Hepatocyte (in vitro differentiated cells): Measurements from ENCODE around the gene F8A2. TPM values are rescaled to one million over a fixed set of nuclear protein-coding genes. Genes with fewer than 3 reads are reported as not detected.

ENCODE experiments used
- DNase-seq: peaks from one replicate; pipeline ENCODE4 v3.0.0-alpha.2; 2016; ENCODE audit warnings: low spot score
- H2AFZ ChIP-seq: fragments of 200-600 bp; sonication (generic); 2 replicates; pipeline ENCODE4 v1.6.0; 2016; ENCODE audit warnings: antibody characterized with exemption, mild to moderate bottlenecking
- H3K27ac ChIP-seq: fragments of 200-600 bp; sonication (generic); 2 replicates; pipeline ENCODE4 v1.5.1; 2016; ENCODE audit warnings: mild to moderate bottlenecking
- H3K27me3 ChIP-seq: fragments of 200-600 bp; sonication (generic); 2 replicates; pipeline ENCODE4 v1.6.1; 2016
- H3K36me3 ChIP-seq: fragments of 200-600 bp; sonication (generic); replicated peaks from 2 replicates; pipeline ENCODE4 v1.5.1; 2016; ENCODE audit warnings: low read depth; ENCODE audit not compliant: insufficient read depth
- H3K4me1 ChIP-seq: fragments of 200-600 bp; sonication (generic); 2 replicates; pipeline ENCODE4 v1.5.1; 2016; ENCODE audit warnings: mild to moderate bottlenecking, moderate library complexity; ENCODE audit not compliant: insufficient read depth
- H3K4me2 ChIP-seq: fragments of 200-600 bp; sonication (generic); 2 replicates; pipeline ENCODE4 v1.6.0; 2016
- H3K4me3 ChIP-seq: fragments of 200-600 bp; sonication (generic); 2 replicates; pipeline ENCODE4 v1.5.1; 2016; ENCODE audit warnings: mild to moderate bottlenecking
- H3K79me2 ChIP-seq: fragments of 200-600 bp; sonication (generic); 2 replicates; pipeline ENCODE4 v1.6.0; 2017; ENCODE audit warnings: mild to moderate bottlenecking
- H3K9me2 ChIP-seq: fragments of 200-600 bp; sonication (generic); replicated peaks from 2 replicates; pipeline ENCODE4 v1.6.0; 2017; ENCODE audit warnings: mild to moderate bottlenecking; ENCODE audit not compliant: insufficient read depth
- H3K9me3 ChIP-seq: fragments of 200-600 bp; sonication (generic); 2 replicates; pipeline ENCODE4 v1.5.1; 2016; ENCODE audit warnings: low read depth, mild to moderate bottlenecking
- H4K20me1 ChIP-seq: fragments of 200-600 bp; sonication (generic); 2 replicates; pipeline ENCODE4 v1.6.0; 2016; ENCODE audit warnings: mild to moderate bottlenecking; ENCODE audit not compliant: insufficient read depth, poor library complexity, severe bottlenecking
- CTCF ChIP-seq: fragments of 200-600 bp; sonication (generic); IDR thresholded peaks from 2 replicates; pipeline ENCODE4 v1.5.1; 2016; ENCODE audit warnings: antibody characterized with exemption, mild to moderate bottlenecking; ENCODE audit not compliant: poor library complexity
- EZH2 ChIP-seq: fragments of 200-600 bp; sonication (generic); IDR thresholded peaks from 2 replicates; pipeline ENCODE4 v1.6.1; 2016; ENCODE audit warnings: antibody characterized with exemption, mild to moderate bottlenecking, borderline replicate concordance
- EZH2phosphoT487 ChIP-seq: fragments of 200-600 bp; sonication (generic); IDR thresholded peaks from one replicate; pipeline ENCODE4 v1.6.1; 2018; ENCODE audit warnings: antibody characterized with exemption, mild to moderate bottlenecking, low read depth, moderate library complexity; ENCODE audit not compliant: unreplicated experiment, severe bottlenecking
- WGBS: methylation state at CpG from one replicate; pipeline ENCODE4 v1.1.6; 2016; ENCODE audit warnings: low lambda C conversion rate; ENCODE audit errors: missing lambda C conversion rate; 5-methylcytosine and 5-hydroxymethylcytosine counted together
- microRNA-seq: library from miRNA; unstranded; fragments of <30 nt; microRNA quantifications from one replicate; pipeline ENCODE4, GENCODE V29; 2017
- polyA plus RNA-seq: library from polyadenylated mRNA; unstranded; fragments of >200 nt; fragmentation: Nextera tagmentation; extraction: Ambion mirVana; gene quantifications from 2 replicates; pipeline ENCODE4 v1.2.1, GENCODE V29; 2016
- small RNA-seq: library from RNA; depleted of rRNA; stranded (forward); fragments of <200 nt; gene quantifications from one replicate; pipeline ENCODE3, GENCODE V24; 2014
- total RNA-seq: library from RNA; depleted of rRNA; stranded (reverse); fragments of >200 nt; gene quantifications from 2 replicates; pipeline ENCODE4 v1.2.3, GENCODE V29; 2014

Gene F8A2
- total and polyA plus RNA-seq, 2 experiments from 2014 or later, result not detected

GRCh38 chrX:155406429-155406828 lies 24.5 kb downstream of the F8A2 start:
- Histone ChIP-seq H3K36me3 (no peaks in the 10 kb centered on the region), H3K27ac (no peak overlapping the region), H3K79me2 (no peaks in the 10 kb centered on the region), H3K4me1 (no peaks in the 10 kb centered on the region), H3K4me3 (no peak overlapping the region), H2AFZ (no peak overlapping the region), H3K27me3 (no peaks in the 10 kb centered on the region), H3K4me2 (no peak overlapping the region), H3K9me2 (no peaks in the 10 kb centered on the region), H3K9me3 (peaks cover 3% of the 10 kb centered on the region), H4K20me1 (no peaks in the 10 kb centered on the region)
- TF ChIP-seq EZH2phosphoT487 (no peak), CTCF (no peak), EZH2 (no peak)
- WGBS, result 70% methylated on average over 2 of the region's 2 CpGs
- no peak for DNase-seq

- no peaks in the 10 kb centered on the region for H3K36me3 ChIP-seq
- H2AFZ ChIP-seq, result no peak overlapping the region
- H3K9me3 ChIP-seq, result no peaks in the 10 kb centered on the region
- H3K4me3 ChIP-seq, result no peak overlapping the region
- DNase-seq, result no peak
- WGBS, result 53% methylated on average over 1 of the region's 1 CpG
- H3K9me2 ChIP-seq, result no peaks in the 10 kb centered on the region
- H3K4me1 ChIP-seq, result no peaks in the 10 kb centered on the region
- TF ChIP-seq EZH2 (no peak), EZH2phosphoT487 (no peak), CTCF (no peak)
- H3K27ac ChIP-seq, result no peak overlapping the region
- no peak overlapping the region for H3K4me2 ChIP-seq
- H4K20me1 ChIP-seq, result no peaks in the 10 kb centered on the region
- no peaks in the 10 kb centered on the region for H3K27me3 ChIP-seq
- H3K79me2 ChIP-seq, result no peaks in the 10 kb centered on the region
These were observed 35.9 kb downstream of the F8A2 start for GRCh38 chrX:155417769-155418168.

Small RNA genes within 50 kb of the gene (microRNA-seq; reads per million reads assigned to microRNA genes)
- not detected for gene MIR1184-2

Small RNA genes within 50 kb of the gene (small RNA-seq; reads per million reads assigned to genes)
- gene MIR1184-2, result not detected

Other genes starting within 250 kb of the F8A2 start
- gene VBP1, start 165.6 kb upstream of the F8A2 start, total RNA-seq, result 56.6 and 62.8 TPM in 2 replicates
- gene VBP1, start 165.6 kb upstream of the F8A2 start, polyA plus RNA-seq, result 43.9 and 44.7 TPM in 2 replicates
- 1.00 and 1.2 TPM in 2 replicates for gene RAB39B, start 117.6 kb upstream of the F8A2 start, total RNA-seq
- 0.07 and 0.24 TPM in 2 replicates for gene RAB39B, start 117.6 kb upstream of the F8A2 start, polyA plus RNA-seq
- gene CLIC2, start 47.5 kb upstream of the F8A2 start, total RNA-seq, result 0.36 and 2.2 TPM in 2 replicates
- gene CLIC2, start 47.5 kb upstream of the F8A2 start, polyA plus RNA-seq, result 0.47 and 0.71 TPM in 2 replicates
- 2.2 and 2.9 TPM in 2 replicates for gene F8A3, start 76.5 kb downstream of the F8A2 start, total RNA-seq
- 7.0 and 11.9 TPM in 2 replicates for gene F8A3, start 76.5 kb downstream of the F8A2 start, polyA plus RNA-seq
- gene SPRY3, start 230.5 kb downstream of the F8A2 start, total RNA-seq, result 1.5 and 1.9 TPM in 2 replicates
- 0.41 and 0.65 TPM in 2 replicates for gene SPRY3, start 230.5 kb downstream of the F8A2 start, polyA plus RNA-seq
- gene TMLHE, start 230.9 kb downstream of the F8A2 start, total RNA-seq, result 19.5 and 25.6 TPM in 2 replicates
- gene TMLHE, start 230.9 kb downstream of the F8A2 start, polyA plus RNA-seq, result 12.3 and 15.3 TPM in 2 replicates